ENCODE results near the gene LIN37. TPM values are rescaled to one million over a fixed set of nuclear protein-coding genes. Genes with fewer than 3 reads are reported as not detected.
A peak's percentile ranks its signal among the peaks of the same experiment; 100 is the strongest.

The LIN37 gene
- total and polyA plus RNA-seq, 2 of the 13 experiments (the other 11 are each of a cell fraction or from before 2014, with no cell fraction given) = 6.3 to 8.7 TPM

DNA sequence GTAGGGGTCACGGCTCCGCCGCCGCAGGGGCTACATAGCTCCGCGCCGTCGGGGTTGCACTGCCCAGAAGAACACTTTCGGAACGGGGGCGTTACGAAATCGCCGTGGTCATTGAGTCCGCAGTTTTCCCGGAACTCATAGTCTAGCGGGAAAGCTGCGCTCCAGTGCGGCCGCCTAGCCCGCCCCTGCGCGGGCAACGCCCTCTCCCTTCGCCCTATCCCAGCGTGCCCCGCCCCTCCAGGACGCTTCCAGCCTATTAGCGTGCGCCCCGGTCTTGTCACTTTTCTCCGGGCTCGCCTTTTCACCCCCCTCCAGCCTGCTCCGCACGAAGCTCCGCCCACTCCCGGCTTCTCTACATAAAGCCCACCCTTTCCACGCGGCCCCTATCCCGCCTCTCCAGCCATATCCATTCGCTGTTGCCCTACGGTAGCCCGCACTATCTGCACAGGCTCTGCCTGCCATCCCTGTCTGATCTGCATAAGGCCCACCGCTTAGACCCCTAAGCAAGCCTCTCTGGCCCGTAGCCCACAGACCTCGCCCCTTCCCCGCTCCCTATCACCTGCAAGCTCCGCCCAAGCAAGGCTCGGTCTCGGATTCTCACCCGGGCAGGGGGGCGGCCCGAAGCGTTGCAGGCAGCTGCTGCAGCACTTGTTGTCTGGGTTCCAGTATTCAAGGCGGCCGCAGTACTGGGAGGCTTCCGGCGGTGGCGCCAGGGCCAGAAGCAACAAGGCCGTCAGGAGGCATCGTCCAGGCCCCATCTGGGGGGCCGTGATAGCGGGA is 7.8 kb upstream of the LIN37 start (continued):
- TF ChIP-seq ZNF781 (CRISPR knock-in tag; IDR thresholded peaks at IDR 0.05; ENCODE audit: borderline replicate concordance, not compliant biosample characterization) (peak; percentile 34), ZBTB25 (CRISPR knock-in tag; IDR thresholded peaks at IDR 0.05) (peak; percentile 47; the same call in 1 of the 2 replicates), NR0B2 (CRISPR knock-in tag; IDR thresholded peaks at IDR 0.05) (no peak), ZNF263 (CRISPR knock-in tag; IDR thresholded peaks at IDR 0.05) (no peak; the same call in 1 of the 2 replicates), HDAC2 (CRISPR knock-in tag; IDR thresholded peaks at IDR 0.05) (peak; percentile 47), IKZF1 (IDR thresholded peaks at IDR 0.05) (no peak), ZNF530 (CRISPR knock-in tag; IDR thresholded peaks at IDR 0.05; ENCODE audit: low read depth) (no peak), ZBTB4 (CRISPR knock-in tag; IDR thresholded peaks at IDR 0.05; ENCODE audit: borderline replicate concordance) (no peak), DMAP1 (CRISPR knock-in tag; IDR thresholded peaks at IDR 0.05) (peak; percentile 51; the same call in 1 of the 2 replicates), SNRNP70 (IDR thresholded peaks at IDR 0.05; ENCODE audit: low read depth, low read length) (no peak), ARHGAP35 (CRISPR knock-in tag; IDR thresholded peaks at IDR 0.05; ENCODE audit: borderline replicate concordance) (peak; percentile 77; the same call in 1 of the 2 replicates), FOXA1 (IDR thresholded peaks at IDR 0.05) (no peak), FOXA1 (CRISPR knock-in tag; IDR thresholded peaks at IDR 0.05) (peak; percentile 32; the same call in 1 of the 2 replicates), KLF6 (CRISPR knock-in tag; IDR thresholded peaks at IDR 0.05) (0 out of 2 replicates have a peak, but pooled peaks have one; percentile 81)
- TF ChIP-seq, protein P1, sequence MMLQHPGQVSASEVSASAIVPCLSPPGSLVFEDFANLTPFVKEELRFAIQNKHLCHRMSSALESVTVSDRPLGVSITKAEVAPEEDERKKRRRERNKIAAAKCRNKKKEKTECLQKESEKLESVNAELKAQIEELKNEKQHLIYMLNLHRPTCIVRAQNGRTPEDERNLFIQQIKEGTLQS (CRISPR knock-in tag; IDR thresholded peaks at IDR 0.05) = peak; percentile 9; the same call in 1 of the 2 replicates
- TF ChIP-seq, protein P2, sequence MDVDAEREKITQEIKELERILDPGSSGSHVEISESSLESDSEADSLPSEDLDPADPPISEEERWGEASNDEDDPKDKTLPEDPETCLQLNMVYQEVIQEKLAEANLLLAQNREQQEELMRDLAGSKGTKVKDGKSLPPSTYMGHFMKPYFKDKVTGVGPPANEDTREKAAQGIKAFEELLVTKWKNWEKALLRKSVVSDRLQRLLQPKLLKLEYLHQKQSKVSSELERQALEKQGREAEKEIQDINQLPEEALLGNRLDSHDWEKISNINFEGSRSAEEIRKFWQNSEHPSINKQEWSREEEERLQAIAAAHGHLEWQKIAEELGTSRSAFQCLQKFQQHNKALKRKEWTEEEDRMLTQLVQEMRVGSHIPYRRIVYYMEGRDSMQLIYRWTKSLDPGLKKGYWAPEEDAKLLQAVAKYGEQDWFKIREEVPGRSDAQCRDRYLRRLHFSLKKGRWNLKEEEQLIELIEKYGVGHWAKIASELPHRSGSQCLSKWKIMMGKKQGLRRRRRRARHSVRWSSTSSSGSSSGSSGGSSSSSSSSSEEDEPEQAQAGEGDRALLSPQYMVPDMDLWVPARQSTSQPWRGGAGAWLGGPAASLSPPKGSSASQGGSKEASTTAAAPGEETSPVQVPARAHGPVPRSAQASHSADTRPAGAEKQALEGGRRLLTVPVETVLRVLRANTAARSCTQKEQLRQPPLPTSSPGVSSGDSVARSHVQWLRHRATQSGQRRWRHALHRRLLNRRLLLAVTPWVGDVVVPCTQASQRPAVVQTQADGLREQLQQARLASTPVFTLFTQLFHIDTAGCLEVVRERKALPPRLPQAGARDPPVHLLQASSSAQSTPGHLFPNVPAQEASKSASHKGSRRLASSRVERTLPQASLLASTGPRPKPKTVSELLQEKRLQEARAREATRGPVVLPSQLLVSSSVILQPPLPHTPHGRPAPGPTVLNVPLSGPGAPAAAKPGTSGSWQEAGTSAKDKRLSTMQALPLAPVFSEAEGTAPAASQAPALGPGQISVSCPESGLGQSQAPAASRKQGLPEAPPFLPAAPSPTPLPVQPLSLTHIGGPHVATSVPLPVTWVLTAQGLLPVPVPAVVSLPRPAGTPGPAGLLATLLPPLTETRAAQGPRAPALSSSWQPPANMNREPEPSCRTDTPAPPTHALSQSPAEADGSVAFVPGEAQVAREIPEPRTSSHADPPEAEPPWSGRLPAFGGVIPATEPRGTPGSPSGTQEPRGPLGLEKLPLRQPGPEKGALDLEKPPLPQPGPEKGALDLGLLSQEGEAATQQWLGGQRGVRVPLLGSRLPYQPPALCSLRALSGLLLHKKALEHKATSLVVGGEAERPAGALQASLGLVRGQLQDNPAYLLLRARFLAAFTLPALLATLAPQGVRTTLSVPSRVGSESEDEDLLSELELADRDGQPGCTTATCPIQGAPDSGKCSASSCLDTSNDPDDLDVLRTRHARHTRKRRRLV (CRISPR knock-in tag; IDR thresholded peaks at IDR 0.05) = peak; percentile 73
- TF ChIP-seq, protein P3, sequence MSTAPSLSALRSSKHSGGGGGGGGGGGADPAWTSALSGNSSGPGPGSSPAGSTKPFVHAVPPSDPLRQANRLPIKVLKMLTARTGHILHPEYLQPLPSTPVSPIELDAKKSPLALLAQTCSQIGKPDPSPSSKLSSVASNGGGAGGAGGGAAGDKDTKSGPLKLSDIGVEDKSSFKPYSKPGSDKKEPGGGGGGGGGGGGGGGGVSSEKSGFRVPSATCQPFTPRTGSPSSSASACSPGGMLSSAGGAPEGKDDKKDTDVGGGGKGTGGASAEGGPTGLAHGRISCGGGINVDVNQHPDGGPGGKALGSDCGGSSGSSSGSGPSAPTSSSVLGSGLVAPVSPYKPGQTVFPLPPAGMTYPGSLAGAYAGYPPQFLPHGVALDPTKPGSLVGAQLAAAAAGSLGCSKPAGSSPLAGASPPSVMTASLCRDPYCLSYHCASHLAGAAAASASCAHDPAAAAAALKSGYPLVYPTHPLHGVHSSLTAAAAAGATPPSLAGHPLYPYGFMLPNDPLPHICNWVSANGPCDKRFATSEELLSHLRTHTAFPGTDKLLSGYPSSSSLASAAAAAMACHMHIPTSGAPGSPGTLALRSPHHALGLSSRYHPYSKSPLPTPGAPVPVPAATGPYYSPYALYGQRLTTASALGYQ (CRISPR knock-in tag; IDR thresholded peaks at IDR 0.05) = no peak
